Activated CD8-positive, alpha-beta memory T cell treated with anti-CD3 and anti-CD28 coated beads for 24 hours (primary cell): ENCODE data around the gene PYGM.
A peak's percentile ranks its signal among the peaks of the same experiment; 100 is the strongest.

Experiments
- DNase-seq: peaks from one replicate; pipeline ENCODE4 v3.0.0-alpha.2; 2020

PYGM gene

DNA sequence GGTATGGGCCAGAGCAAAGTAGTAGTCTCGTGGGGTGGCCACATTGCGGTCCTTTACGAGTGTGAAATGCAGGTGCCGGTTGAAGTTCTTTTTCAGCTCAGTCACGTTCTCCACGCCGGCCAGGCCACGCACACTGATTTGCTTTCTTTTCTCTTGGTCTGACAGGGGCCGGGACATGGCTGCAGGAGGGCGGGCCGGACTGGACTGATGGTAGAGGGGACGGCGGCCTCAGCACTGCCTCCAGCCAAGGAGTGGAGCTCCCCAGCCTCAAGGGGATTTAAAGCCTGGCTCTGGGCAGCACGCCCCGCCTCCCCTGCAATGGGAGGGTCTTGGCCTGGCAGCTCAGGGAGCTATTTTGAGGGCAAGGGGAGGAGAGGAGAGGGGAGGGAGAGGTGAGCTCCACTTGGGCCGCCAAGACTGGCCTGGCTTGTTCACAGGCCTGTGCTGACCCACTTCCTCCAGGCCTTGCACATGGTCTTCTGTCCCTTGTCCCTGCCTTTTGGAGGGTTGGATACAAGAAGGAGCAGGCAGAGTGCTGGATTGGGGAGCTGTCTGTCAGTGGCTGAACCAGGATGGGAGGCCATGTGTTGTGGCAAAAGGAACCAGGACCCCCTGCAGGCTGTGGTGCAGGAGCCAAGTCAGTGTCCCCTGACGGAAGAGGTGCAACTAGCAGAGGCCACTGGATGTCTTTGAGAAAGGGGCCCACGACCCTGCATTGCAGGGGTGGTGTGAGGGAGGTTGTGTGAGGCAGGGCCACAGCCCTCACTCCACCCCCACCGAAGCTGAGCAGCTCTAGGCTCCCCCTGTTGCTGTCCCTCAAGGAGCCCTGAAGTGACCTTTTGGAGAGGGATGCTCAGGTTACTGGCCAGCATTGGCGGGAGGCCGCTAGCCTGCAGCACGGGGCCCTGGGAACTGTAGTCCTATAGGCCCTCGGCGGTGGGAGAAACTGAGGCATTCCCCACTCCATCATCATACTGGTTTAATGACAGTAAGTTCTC is at the start of gene PYGM:
Gene PYGM, minus strand, starts transcription at position 253 of the 998 bp plus-strand sequence. Its CDS starts 76 bp downstream, at position 177.
- no peak for DNase-seq

DNA sequence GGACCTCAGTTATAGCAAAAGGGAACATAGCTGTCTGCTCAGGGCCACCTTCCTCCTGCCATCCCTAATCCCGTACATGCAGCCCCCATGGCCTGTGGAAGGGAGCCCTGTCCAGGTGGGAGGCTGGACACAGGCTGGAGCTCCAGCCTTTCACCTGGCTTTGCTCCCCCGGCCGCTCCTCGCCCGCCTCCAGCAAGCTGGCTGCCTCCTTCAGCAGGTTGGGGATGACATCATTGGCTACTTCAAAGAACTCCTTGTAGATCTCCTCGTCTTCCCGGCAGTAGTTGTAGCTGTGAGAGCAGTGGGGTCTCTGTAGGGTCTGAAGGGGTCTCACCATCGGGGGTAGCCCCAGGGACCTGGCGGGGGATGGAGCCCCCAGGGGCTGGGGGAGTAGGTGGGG is 45.7 kb upstream of the PYGM start:
- no peak for DNase-seq

DNA sequence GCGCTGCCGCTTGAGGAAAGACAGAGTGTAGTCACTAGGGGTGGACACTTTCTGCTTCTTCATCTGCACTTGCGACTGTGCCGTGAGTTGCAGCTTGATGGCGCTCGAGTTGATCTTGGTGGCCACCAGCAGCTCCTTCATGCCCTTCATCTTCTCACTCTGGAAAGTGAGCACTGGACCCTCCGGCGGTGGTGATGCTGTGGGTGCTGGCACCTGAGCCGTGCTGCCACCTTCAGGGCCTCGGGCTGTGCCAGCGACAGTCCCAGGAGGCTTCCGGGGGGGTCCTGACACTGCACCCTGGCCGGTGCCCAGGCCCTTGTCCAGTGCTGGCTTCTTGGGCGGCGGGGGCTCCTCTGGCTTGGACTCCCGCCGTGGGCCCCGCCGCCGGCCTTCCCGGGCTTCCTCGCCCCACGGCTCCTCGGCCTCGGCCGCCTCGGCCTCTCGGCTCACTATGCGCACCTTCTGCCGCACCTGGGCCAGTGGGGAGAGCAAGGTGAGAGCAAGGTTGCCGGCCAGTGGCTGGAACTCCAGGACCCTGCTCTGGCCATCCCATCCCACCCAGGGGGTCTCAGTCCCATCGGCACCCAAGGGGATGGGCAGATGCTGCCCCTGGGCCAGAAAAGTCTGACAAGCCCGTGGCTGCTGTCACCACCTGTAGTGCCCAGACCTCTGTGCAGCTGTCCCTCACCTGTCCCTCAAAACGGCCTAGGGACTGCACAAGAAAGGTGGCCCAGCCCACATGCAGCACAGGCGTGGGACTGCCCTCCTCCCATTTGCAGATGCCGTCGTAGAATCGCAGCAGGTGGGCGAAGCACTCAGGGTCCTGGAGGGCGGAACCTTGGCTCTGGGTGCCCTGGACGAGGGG is 44.8 kb upstream of the PYGM start:
- no peak for DNase-seq

DNA sequence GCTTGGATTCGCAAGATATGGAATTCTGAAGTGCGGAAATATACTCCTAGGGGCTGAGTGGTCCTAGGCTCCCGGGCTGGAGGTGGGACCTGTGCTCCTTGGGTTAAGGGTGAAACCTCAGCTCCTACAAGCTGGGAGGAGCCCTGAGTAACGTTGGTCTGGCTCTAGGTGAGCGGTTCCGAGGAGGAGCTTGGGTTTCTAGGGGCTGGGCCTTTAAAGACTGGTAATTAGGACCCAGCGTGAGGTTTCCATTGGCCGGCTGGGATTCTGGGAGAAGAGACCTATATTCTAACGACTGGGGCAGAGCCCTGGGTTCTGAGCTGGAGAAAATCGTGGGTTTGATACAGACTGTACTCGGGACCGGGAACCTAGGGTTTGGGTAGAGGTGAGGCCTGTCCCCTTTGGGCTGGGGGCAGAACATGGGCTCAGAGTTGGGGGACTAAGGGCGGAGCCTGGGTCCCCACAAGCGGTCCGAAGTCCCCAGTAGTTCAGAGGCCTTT is 44.1 kb upstream of the PYGM start:
- DNase-seq = no peak

DNA sequence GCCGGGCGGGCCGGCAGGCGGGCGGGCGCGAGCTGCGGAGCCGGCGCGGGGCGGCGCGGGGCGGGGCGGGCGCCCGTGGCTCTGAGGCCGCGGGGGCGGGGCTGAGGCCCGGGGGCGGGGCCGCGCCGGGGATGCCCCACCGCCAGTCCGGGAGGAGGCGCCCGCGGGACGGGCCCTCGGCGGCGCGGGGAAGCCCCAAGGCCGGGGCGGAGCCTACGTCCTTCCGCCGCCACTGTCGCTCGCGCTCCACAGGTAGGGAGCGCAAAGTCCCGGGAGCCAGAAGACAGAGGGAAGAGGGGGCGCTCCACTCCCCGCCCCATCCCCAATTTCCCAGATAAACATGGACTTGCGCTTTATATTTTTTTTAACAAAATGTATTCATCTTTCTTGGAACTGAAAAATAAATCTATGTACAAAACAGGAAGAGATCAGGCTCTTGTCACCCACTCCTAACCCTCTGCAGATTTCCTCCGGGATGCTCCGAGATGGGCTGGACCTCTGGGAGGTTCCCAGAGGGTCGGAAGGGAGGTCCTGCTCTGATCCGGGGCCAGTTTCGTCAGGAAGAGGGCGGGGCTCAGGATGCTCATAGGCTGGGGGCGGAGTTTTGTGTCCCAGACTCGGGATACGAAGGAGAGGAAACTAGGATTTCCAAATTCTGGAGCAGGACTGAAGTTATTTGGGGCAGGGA is 43.5 kb upstream of the PYGM start, which contains the start of gene MAP4K2:
Gene MAP4K2, minus strand, starts transcription at position 57 of the 688 bp plus-strand sequence. CDS start 65 bp downstream, outside the sequence.
- peak; percentile 91 for DNase-seq

DNA sequence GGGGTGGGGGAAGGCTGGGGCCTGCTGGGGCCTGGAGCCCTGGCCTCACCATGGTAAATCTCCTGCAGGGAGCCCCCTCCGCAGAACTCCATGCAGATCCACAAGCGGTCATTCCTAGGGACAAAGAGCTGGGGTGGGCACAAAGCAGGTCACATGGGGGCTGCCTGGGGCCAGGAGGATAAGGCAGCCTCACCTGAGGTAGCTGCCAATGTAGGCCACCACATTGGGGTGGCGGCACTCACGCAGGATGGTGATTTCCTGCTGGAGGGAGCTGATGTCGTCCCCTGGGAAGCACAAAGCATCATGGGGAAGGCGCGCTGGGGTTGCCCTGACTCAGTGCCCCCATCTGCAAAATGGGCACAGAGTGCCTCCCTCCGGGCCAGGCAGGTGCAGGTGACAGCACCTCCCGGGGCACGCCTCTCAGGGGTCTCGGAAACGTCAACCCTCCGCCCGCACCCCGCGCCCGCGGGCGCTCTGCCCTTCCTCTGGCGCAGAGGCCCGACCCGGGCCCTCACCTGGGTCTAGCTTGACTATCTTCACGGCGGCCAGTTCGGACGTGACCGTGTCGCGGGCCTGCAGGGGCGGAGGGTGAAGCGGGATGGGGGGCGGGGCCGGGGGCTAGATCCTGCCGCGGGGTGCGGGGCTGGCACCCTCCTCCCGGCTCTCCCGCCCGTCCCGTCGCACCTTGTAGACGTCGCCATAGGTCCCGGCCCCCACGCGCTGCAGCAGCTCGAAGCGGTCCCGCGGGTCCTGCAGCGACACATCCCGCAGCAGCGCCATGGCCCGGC is 42.8 kb upstream of the PYGM start:
- no peak for DNase-seq

DNA sequence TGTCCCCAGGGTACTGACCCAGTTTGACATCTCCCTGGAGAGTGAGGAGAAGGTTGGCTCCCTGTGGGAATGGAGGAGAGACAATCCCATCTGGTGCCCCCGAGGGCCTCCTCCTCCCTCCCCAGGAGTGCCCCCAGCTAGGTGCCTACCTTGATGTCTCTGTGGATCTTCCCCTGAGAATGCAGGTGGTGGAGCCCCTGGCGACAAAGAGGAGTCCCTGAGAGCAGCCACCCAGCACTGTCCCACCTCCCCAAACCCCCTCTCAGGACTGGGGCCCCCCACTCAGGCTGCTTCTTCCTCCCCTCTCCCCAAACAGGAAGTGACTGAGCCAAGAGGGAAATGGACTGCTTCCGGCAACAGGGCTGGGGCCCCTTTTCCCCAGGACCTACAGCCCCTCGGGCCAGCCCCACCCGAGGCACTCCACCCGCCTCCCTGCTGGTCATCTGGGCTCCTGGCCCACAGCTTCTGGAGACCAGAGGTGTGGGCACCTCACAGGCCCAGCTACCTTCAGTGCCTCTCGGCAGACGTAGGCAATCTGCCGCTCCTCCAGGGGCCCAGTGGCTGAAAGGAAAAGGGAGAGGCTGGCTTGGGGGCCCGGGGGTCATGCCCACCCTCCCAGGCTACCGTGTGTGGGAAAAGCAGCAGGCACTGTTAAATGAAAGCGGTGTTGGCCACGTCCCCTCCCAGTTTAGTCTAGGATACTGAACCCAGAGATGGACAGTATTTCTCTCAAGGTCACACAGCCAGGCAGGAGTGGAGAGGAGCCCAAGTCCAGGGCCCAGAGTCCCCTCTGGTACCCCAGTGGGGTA is 42.0 kb upstream of the PYGM start:
- DNase-seq = no peak

DNA sequence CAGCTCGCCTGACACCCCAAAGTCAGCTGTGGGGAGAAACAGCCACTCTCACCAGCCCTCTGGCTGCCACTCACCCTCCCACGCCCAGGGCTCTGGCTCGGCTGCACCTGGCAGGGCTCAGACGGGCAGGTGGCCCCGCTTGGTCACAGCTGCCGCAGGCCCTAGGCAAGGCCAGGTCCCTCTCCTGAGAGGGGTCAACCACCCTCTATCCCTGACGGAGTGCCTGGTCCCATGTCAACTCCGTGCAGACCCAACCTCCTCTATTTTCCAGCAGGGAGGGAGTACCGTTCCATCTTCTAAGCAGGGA is 41.3 kb upstream of the PYGM start:
- DNase-seq = no peak

DNA sequence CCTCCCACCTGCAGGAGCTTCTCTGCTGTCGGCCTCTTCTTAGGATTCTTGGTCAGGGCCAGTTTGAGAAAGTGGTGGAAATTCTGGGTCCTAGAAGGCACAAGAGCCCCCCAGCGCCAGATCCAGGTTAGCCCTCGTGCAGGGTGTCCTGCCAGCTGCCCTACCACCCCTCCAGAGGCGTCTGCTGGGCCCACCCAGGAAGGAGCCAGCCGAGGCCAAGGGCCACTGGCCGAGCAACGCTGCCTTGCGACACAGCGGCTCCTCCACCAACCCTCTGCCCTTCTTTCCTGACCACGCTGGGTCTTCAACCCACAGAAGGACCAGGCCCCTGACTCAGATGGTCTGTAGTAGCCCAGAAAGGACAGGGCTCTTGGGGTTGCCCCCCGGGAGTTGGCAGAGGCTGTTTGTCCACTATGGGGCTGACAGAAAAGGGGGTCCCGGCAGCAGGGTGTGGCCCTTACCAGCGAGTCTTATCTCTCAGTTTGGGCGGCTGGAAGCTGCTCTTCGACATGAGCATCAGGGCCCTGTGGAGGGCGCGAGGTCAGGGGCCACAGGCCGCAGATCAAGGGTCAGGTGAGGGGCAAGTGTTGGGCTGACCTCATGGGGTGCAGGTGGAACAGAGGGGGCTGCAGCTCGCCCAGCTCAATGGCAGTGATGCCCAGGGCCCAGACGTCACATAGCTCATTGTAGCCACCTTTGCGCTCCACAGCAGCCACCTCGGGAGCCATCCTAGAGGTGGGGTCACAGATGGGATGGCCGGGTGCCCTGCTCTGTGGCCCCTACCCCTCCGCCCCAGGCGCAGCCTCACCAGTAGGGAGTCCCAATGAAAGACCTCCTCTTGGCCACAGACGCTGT is 40.8 kb upstream of the PYGM start:
- DNase-seq = no peak

DNA sequence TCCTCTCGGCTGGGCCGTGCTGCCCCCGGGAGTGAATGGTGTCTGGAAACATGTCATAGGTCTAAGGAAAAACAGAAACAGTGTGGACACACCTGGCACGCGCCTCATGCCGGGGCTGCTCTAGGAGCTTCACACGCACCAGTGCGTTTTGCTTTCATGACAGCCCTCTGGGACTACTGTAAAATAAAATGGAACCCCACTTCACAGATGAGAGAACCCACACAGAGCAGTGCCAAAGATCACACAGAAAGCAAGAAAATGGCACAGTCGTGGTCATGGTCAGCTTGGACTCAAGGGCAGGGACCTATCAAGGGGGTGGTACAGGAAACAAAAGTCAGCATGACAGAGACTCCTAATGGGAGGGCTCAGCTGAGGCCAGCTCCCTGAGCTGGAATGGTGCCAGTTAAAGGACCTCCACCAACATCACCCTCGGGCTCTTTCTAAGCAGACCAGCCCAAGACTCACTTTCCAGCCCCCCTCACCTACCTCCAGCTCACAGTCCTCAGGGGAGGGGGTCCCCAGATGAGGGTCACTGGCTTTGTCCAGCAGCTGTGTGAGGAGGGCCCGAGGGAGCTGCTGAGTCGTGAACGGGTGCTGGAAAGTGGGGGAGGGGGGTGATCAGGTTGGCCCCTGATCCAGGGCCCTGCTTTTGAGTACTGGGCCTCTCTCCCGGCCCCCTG is 40.0 kb upstream of the PYGM start:
- DNase-seq = no peak

DNA sequence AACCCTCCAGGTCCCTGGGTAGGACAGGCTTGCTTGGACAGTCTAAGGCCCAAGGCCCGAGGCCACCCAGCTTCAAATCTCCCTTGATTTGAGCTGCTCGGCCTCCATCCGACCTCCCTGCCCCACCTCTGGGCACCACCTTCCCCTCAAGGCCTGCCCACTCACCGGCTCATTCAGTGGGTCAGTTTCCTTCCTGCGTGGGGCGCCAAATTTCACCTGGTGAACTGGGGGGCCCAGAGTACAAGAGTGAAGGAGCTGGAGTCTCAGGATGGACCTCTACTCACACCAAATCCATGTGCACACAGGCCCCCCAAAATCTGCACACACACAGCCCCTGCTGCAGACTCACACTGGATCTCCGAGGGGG is 39.5 kb upstream of the PYGM start:
- no peak for DNase-seq

DNA sequence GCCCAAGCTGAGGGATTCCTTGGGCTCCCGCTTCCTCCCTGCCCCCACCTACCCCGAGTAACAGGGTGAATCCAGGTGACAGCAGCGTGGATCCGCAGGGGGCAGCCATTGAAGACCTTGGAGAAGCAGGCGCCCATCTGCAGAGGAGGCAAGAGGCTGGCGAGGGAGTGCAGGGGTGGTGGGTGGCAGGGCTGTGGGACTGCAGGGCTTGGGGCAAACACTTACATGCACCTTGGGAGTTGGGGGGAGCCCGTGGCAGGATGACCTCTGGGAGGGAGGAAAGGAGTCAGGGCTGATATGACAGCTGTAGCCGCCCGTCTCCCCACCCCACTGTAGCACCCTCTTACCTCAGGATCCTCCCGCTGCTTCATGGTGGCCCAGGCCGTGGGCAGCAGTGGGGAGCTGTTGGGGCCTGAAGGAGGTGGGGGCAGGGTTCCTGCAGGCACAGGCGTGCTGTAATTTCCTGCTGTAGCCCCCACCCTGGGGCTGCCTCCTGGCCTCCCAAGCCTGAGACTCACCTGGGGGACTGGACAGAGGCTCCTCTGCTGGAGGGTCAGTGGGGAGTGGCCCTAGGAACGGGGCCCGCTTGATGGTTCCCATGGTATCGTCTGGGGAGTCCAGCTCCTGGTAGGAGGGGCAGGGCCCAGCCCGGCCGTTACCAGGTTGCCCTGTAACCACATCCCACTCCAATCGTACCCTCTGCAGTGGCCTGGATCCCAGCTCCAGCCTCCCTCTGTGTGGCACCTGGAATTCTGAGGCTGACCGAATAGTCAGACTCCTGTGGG is 37.2 kb upstream of the PYGM start:
- DNase-seq = no peak

DNA sequence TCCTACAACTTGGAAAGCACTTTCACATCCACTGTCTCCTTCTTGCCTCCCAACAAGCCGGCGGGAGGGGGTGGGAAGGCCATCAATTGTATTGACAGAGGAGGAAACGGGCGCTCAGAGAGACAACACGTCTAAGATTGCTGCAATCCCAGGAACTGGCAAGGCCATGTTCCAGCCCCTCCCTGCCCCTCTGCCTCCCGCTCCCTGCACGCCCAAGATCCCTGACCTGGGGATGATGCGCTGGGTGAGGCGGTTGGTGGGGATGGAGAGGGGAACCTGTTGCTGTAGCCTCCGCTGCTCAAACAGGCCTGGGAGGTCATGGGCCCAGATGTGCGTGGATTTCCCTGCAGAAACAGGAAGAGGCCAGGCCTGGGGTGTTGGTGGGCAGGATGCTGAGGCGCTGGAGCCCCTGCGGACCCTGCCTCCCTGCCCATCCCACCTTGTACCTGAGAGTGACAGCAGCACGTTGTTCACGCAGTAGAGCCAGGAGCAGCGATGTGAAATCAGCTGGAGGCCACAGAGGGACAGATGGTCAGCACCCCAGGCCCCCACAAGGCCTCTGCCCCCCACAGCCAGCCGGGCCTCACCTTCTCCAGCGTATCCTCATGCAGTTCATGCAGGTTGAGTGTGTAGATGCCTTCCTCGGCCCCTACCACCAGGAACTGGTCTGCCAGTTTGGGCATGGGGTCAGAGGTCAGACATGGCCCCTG is 36.4 kb upstream of the PYGM start:
- DNase-seq = no peak

DNA sequence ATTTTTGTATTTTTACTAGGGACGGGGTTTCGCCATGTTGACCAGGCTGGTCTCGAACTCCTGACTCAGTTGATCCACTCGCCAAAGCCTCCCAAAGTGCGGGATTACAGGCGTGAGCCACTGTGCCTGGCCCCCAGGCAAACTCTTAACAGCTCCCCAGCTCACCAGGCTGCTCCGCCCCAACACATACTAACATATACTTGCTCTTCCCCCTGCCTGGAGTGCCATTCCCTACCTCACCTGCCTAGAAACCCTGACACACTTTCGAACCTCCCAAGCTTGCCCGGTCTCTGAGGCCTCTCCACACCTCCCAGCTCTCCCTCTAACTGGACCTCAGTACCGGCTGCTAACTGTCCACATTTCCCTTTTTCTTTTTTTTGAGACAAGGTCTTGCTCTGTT is 34.8 kb upstream of the PYGM start:
- no peak for DNase-seq

DNA sequence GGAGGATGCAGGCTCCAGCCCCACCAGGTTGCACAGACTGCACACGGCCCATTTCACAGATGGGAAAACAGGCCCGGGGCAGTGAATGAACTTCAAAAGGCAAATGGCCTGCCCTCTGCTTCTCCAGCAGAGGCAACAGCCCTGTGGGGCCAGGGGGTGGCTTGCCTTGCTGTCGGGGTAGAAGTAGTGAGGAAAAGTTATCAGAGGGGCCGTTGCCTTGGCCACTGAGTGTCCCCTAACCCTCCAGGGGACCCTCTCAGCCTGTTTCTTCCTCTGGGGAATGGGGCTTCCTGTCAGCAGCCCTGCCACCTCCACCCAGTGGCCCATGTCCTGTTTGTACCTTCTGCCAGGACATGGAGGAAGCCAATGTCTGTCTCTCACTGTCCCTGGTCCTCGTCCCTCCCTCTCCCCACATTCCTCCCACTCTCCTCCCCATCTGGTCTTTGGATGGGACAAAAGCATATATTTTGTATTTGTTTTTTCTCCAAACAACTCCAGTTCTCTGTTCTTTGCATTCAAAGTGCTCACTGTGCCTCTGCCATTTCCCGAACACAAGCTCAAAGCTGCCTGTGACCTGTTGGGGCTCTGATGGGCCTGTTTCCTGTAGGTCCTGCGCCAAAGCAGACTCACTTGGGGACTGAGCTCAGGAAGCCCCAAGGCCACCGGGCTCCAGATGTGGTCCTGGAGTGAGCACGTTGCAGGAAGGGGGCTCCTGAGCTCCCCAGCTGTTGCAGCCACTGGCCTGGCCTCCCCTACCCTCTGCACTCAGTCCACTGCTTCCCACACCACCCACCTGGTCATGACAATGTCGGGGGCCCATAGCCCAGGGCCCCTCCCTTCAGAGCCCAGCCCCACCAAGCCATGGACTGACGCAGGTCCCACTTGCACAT is 33.7 kb upstream of the PYGM start:
- DNase-seq = no peak

DNA sequence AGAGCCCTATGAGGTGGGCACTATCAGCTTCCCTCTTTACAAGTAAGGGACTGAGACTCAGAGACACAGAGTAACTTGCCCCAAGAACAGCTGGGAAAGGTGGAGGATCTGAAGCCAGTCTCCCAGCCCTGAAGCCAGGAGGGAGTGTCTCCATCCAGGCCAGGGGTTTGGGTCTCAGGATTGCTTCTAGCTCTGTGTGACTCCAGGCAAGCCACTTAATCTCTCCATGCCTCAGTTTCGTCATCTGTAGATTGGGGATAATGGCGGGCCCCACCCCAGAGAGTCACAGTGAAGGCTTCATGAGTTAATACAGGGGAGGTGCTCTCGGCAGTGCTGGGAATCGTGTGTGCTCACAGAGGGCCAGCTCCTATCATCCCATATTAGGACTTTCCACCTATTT is 32.7 kb upstream of the PYGM start:
- DNase-seq = no peak

DNA sequence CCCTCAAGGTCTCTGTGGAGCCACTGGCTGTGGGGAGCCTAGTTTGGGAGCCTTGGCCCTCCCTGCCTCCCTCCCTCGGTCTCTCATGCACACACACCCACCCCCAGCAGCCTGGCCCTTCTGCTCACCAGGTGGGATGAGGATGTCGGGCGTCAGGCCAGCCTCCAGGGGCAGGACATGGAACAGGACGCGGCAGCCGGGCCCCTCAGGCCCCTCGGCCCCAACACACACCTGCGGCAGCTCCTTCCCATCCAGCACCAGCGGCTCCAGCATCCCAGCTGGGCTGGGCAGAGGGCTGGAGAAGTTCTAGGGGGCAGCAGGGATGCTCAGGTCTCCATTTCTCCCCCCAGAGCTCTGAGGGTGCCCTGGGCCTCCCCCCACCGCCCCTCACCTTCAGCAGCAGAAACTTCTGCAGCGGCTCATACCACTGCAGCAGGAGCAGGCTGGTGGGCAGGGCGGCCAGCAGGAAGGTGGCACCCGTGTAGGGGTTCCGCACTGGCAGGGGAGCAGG is 32.1 kb upstream of the PYGM start:
- DNase-seq = no peak
